OCI-LY1 (cell line): ENCODE measurements around the gene CACNA1B.

ENCODE experiments used
- H2AFZ ChIP-seq: fragments of 200-600 bp; sonication (generic), shearing (Covaris generic); 2 replicates; pipeline ENCODE4 v1.6.0; 2014; ENCODE audit warnings: antibody characterized with exemption, mild to moderate bottlenecking, low read length
- H3F3A ChIP-seq: fragments of 200-600 bp; sonication (generic), shearing (Covaris generic); 2 replicates; pipeline ENCODE4 v1.6.0; 2014; ENCODE audit warnings: mild to moderate bottlenecking, antibody characterized with exemption, low read length, moderate library complexity; ENCODE audit not compliant: insufficient read depth
- H3K27ac ChIP-seq: fragments of 200-600 bp; sonication (generic); 2 replicates; pipeline ENCODE4 v1.5.1; 2014; ENCODE audit warnings: low read length, mixed run types, mild to moderate bottlenecking, low read depth; ENCODE audit not compliant: poor library complexity, severe bottlenecking
- H3K27me3 ChIP-seq: fragments of 200-600 bp; sonication (generic); 2 replicates; pipeline ENCODE4 v1.6.0; 2014; ENCODE audit warnings: antibody characterized with exemption, mild to moderate bottlenecking, low read length, moderate library complexity; ENCODE audit not compliant: insufficient read depth
- H3K36me3 ChIP-seq: fragments of 200-600 bp; sonication (generic); 2 replicates; pipeline ENCODE4 v1.6.1; 2014; ENCODE audit warnings: mild to moderate bottlenecking, antibody characterized with exemption, low read length, moderate library complexity, mixed read lengths; ENCODE audit not compliant: insufficient read depth
- H3K4me1 ChIP-seq: fragments of 200-600 bp; sonication (generic); 2 replicates; pipeline ENCODE4 v1.5.1; 2014; ENCODE audit warnings: mild to moderate bottlenecking, low read length, moderate library complexity; ENCODE audit not compliant: insufficient read depth, severe bottlenecking
- H3K4me2 ChIP-seq: fragments of 200-600 bp; sonication (generic), shearing (Covaris generic); 2 replicates; pipeline ENCODE4 v1.6.1; 2014; ENCODE audit warnings: low read length
- H3K4me3 ChIP-seq: fragments of 200-600 bp; sonication (generic); 2 replicates; pipeline ENCODE4 v1.5.1; 2014; ENCODE audit warnings: low read length, low read depth, mild to moderate bottlenecking, mixed read lengths; ENCODE audit not compliant: poor library complexity, severe bottlenecking
- H3K79me2 ChIP-seq: fragments of 200-600 bp; shearing (Covaris generic); 2 replicates; pipeline ENCODE4 v1.6.1; 2016; ENCODE audit warnings: mixed run types, low read length, mixed read lengths; ENCODE audit not compliant: insufficient read depth
- H3K9ac ChIP-seq: fragments of 200-600 bp; sonication (generic), shearing (Covaris generic); 2 replicates; pipeline ENCODE4 v1.6.1; 2014; ENCODE audit warnings: mild to moderate bottlenecking, low read length, mixed read lengths
- H3K9me2 ChIP-seq: fragments of 200-600 bp; sonication (generic), shearing (Covaris generic); 2 replicates; pipeline ENCODE4 v1.6.1; 2014; ENCODE audit warnings: low read depth, mild to moderate bottlenecking, low read length, mixed read lengths
- H3K9me3 ChIP-seq: fragments of 200-600 bp; shearing (Covaris generic); 2 replicates; pipeline ENCODE4 v1.6.1; 2014; ENCODE audit warnings: low read length, mixed read lengths
- H4K20me1 ChIP-seq: fragments of 200-600 bp; sonication (generic), shearing (Covaris generic); 2 replicates; pipeline ENCODE4 v1.6.0; 2016; ENCODE audit warnings: mild to moderate bottlenecking, low read length; ENCODE audit not compliant: insufficient read depth
- EZH2 ChIP-seq: fragments of 200-600 bp; sonication (generic), shearing (Covaris generic); IDR thresholded peaks from 2 replicates; pipeline ENCODE4 v1.8.0; 2017; ENCODE audit warnings: borderline replicate concordance, mixed run types, mild to moderate bottlenecking, antibody characterized with exemption, low read length, moderate library complexity, mixed read lengths
- TF ChIP-seq, protein P1 (sequence below): fragments of 200-600 bp; sonication (generic), shearing (Covaris generic); IDR thresholded peaks from 2 replicates; pipeline ENCODE4 v1.5.1; 2017; ENCODE audit warnings: mild to moderate bottlenecking, antibody characterized with exemption, low read length, moderate library complexity, mixed read lengths

The CACNA1B gene

DNA sequence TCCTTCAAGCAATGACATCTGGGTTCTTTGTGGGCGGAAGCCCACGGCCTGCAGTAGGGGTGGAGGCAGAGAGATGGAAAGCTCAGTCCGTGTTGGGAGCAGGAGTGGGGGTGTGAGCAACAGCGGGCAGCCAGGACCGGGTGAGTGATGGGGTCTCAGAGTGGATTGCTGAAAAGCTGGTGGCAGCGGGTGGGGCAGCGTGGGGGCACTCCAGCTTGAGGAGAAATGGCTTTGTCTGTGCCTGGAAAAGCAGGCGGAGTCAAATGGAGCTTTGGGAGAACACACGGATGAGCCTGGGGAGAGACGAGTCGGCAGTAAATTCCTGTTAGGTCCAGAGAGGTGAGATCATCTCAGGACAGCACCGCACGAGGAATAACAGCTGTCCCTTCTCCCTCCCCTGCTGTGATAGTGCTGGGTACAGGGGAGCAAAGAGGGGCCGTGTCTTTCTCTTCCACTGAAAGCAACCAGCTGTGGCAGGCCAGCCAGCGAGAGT is 42.1 kb downstream of the CACNA1B start:
- no peaks in the 10 kb centered on the region for H3K36me3 ChIP-seq
- no peaks in the 10 kb centered on the region for H3K4me1 ChIP-seq
- H3K9me2 ChIP-seq, result no peaks in the 10 kb centered on the region
- H3F3A ChIP-seq, result no peaks in the 10 kb centered on the region
- H3K9me3 ChIP-seq, result no peaks in the 10 kb centered on the region
- H3K27me3 ChIP-seq, result peaks cover 5% of the 10 kb centered on the region; the same call in 1 of the 2 replicates
- no peak overlapping the region for H2AFZ ChIP-seq
- H3K27ac ChIP-seq, result no peak overlapping the region
- H4K20me1 ChIP-seq, result no peaks in the 10 kb centered on the region
- no peaks in the 10 kb centered on the region for H3K79me2 ChIP-seq
- H3K4me2 ChIP-seq, result no peak overlapping the region
- no peak overlapping the region for H3K4me3 ChIP-seq
- no peak overlapping the region for H3K9ac ChIP-seq
- TF ChIP-seq, protein P1, sequence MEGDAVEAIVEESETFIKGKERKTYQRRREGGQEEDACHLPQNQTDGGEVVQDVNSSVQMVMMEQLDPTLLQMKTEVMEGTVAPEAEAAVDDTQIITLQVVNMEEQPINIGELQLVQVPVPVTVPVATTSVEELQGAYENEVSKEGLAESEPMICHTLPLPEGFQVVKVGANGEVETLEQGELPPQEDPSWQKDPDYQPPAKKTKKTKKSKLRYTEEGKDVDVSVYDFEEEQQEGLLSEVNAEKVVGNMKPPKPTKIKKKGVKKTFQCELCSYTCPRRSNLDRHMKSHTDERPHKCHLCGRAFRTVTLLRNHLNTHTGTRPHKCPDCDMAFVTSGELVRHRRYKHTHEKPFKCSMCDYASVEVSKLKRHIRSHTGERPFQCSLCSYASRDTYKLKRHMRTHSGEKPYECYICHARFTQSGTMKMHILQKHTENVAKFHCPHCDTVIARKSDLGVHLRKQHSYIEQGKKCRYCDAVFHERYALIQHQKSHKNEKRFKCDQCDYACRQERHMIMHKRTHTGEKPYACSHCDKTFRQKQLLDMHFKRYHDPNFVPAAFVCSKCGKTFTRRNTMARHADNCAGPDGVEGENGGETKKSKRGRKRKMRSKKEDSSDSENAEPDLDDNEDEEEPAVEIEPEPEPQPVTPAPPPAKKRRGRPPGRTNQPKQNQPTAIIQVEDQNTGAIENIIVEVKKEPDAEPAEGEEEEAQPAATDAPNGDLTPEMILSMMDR, result no peak
- TF ChIP-seq EZH2, result no peak

DNA sequence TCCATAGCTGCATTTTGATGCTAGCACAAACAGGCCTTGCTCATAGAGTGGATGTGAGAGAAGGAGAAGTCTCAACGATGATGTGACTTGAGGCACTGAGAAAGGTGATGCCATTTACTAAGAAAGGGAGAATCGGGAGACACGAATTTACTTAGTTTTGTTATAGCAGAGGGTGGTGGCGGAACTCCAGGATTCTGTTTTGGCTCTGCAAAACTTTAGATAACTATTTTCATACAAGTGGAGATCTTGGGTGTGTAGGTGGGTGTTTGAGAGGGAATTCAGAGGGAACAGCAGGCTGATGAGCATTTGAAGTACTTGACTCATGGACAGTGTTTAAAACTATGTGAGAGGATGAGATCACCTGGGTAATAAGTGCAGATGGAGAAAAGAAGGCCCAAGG is 43.2 kb downstream of the CACNA1B start:
- Histone ChIP-seq H4K20me1 (no peaks in the 10 kb centered on the region), H3K9me3 (no peaks in the 10 kb centered on the region), H2AFZ (no peak overlapping the region), H3K27me3 (peaks cover 9% of the 10 kb centered on the region; the same call in 1 of the 2 replicates), H3K9ac (no peak overlapping the region), H3F3A (no peaks in the 10 kb centered on the region), H3K4me3 (no peak overlapping the region), H3K79me2 (no peaks in the 10 kb centered on the region), H3K4me1 (no peaks in the 10 kb centered on the region), H3K27ac (no peak overlapping the region), H3K9me2 (no peaks in the 10 kb centered on the region), H3K4me2 (no peak overlapping the region), H3K36me3 (no peaks in the 10 kb centered on the region)
- TF ChIP-seq, protein P1, result no peak
- no peak for TF ChIP-seq EZH2

GRCh38 chr9:137924169-137924568 is 46.6 kb downstream of the CACNA1B start:
- no peaks in the 10 kb centered on the region for H4K20me1 ChIP-seq
- H3K4me3 ChIP-seq, result no peak overlapping the region
- H3F3A ChIP-seq, result no peaks in the 10 kb centered on the region
- H2AFZ ChIP-seq, result no peak overlapping the region
- no peak overlapping the region for H3K9ac ChIP-seq
- H3K9me2 ChIP-seq, result no peaks in the 10 kb centered on the region
- no peak overlapping the region for H3K4me2 ChIP-seq
- H3K9me3 ChIP-seq, result no peaks in the 10 kb centered on the region
- no peak overlapping the region for H3K27ac ChIP-seq
- no peaks in the 10 kb centered on the region for H3K36me3 ChIP-seq
- no peaks in the 10 kb centered on the region for H3K79me2 ChIP-seq
- no peak for TF ChIP-seq EZH2
- TF ChIP-seq, protein P1, result no peak
- peaks cover 5% of the 10 kb centered on the region; the same call in 1 of the 2 replicates for H3K27me3 ChIP-seq
- no peaks in the 10 kb centered on the region for H3K4me1 ChIP-seq
